Bronchial epithelial cell (primary cell): Measurements from ENCODE around the gene MCUB. TPM values are rescaled to one million over a fixed set of nuclear protein-coding genes. Genes with fewer than 3 reads are reported as not detected.

Experiments used
- DNase-seq: peaks from one replicate; pipeline ENCODE4 v3.0.0-alpha.2; 2010; ENCODE audit warnings: low read depth
- FAIRE-seq: peaks from 2 replicates; lab custom pipeline; 2011; peaks lifted over from hg19 to GRCh38; lab: Jason Lieb, UNC
- H3K27me3 ChIP-seq: 2 replicates; pipeline ENCODE4 v1.5.1; 2011; ENCODE audit warnings: low read length; ENCODE audit not compliant: control insufficient read depth, insufficient read depth
- H3K36me3 ChIP-seq: 2 replicates; pipeline ENCODE4 v1.5.1; 2011; ENCODE audit warnings: low read length; ENCODE audit not compliant: control insufficient read depth, insufficient read depth
- H3K4me3 ChIP-seq: 2 replicates; pipeline ENCODE4 v1.5.1; 2011; ENCODE audit warnings: mild to moderate bottlenecking, low read depth, low read length, control low read depth
- CTCF ChIP-seq: IDR thresholded peaks from 2 replicates; pipeline ENCODE4 v1.5.1; 2011; ENCODE audit warnings: mild to moderate bottlenecking, moderate library complexity, low read length, control low read depth, inconsistent platforms; ENCODE audit not compliant: insufficient read depth, severe bottlenecking
- total RNA-seq: library from RNA; depleted of rRNA; stranded (reverse); fragments of >200 nt; gene quantifications from 2 replicates; pipeline ENCODE4 v1.2.1, GENCODE V29; 2014

The MCUB gene
- total RNA-seq, 1 donor from 2014 or later, result 4.7 TPM

- FAIRE-seq (no peak), DNase-seq (no peak)
- TF ChIP-seq CTCF, result no peak
- peak overlapping the region; percentile 67 for H3K4me3 ChIP-seq
- no peaks in the 10 kb centered on the region for H3K27me3 ChIP-seq
- no peaks in the 10 kb centered on the region for H3K36me3 ChIP-seq
Observed at GRCh38 chr4:109730619-109731545, 170.8 kb downstream of the MCUB start.

DNA sequence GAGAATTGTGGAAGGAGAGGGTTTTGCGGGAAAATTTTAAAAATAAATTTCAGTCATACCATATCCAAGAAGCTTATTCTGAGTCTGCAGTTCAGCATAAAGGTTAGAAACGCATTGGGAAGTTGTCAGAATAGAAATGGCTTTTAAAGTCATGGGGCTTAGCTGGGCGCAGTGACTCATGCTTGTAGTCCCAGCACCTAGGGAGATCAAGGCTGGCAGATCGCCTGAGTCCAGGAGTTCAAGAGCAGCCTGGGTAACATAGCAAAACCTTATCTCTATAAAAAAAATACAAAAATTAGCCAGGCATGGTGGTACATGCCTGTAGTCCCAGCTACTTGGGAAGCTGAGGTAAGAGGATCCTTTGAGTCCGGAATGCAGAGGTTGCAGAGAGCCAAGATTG lies 173.7 kb downstream of the MCUB start:
- FAIRE-seq (no peak), DNase-seq (no peak)
- Histone ChIP-seq H3K36me3 (no peaks in the 10 kb centered on the region), H3K27me3 (no peaks in the 10 kb centered on the region), H3K4me3 (no peak overlapping the region)
- TF ChIP-seq CTCF, result no peak

DNA sequence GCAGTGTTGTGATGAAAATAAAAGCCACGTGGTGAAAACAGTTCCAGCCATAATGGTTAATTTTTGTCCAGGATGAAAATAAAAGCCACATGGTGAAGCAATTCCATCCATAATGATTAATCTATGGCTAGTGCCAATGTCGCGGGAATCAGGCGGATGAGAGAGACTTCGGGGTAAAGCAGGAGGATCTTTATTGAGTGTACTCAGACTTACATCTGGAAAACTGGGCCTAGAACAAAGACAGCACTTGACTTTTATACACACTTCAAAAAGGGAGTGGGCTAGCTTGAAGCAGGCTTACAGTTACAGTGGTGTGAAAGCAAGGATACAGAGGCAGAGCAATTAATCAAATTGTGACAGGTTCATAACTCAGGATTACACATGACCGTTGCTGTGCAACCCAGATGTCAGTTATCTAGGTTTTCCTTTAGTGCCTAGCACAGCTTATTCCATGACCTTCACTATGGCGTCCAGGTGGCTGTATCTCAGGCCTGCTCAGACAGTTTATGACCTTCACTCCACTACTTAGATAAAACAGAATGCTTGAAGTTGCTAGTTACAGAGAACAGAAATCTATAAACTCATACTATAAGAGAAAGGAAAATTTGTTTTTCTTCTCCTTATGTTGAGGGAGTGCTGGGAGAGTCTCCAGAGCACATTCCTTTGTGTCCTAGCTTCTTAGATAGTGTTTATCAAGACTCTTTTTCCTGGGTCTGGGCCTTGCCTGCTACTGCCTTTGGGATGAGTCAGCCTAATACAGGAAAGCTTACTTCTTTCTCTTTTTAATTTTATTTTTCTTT lies 175.7 kb downstream of the MCUB start:
- no peaks in the 10 kb centered on the region for H3K36me3 ChIP-seq
- DNase-seq (no peak), FAIRE-seq (no peak)
- H3K27me3 ChIP-seq, result no peaks in the 10 kb centered on the region
- H3K4me3 ChIP-seq, result no peak overlapping the region
- TF ChIP-seq CTCF, result no peak

Other genes starting within 250 kb of the MCUB start
- gene SEC24B, start 126.4 kb upstream of the MCUB start, total RNA-seq, result 9.2 and 10.0 TPM in 2 replicates
- 27.7 and 54.0 TPM in 2 replicates for gene CASP6, start 143.2 kb downstream of the MCUB start, total RNA-seq
- 52.1 and 54.0 TPM in 2 replicates for gene PLA2G12A, start 169.8 kb downstream of the MCUB start, total RNA-seq
- gene CFI, start 241.8 kb downstream of the MCUB start, total RNA-seq, result 0.13 TPM in 1 of 2 replicates, not detected in the other